GM21360 (cell line): ENCODE measurements around the gene HECTD4.
"Not testable (repeated sequence)": the region's sequence is repeated elsewhere in the genome, so short reads cannot be mapped to it uniquely, and the experiment has no call there.

ENCODE experiments used
- ATAC-seq: cut with Tn5 transposase; IDR thresholded peaks from one replicate; pipeline ENCODE4 v1.9.1; 2021; ENCODE audit warnings: mild to moderate bottlenecking, moderate library complexity; ENCODE audit not compliant: unreplicated experiment

Gene HECTD4

GRCh38 chr12:112381883-112382796 lies at the start of gene HECTD4:
HECTD4 (minus strand) TSS chr12:112382431; CDS start chr12:112382128, 303 bp downstream.
- ATAC-seq = peak; percentile 77

- no peak for ATAC-seq
Measured at GRCh38 chr12:112431965-112432364, 49.7 kb upstream of the HECTD4 start.

GRCh38 chr12:112430929-112431328 lies 48.7 kb upstream of the HECTD4 start:
- ATAC-seq = no peak

- no peak for ATAC-seq
Measured at GRCh38 chr12:112427760-112428159, 45.5 kb upstream of the HECTD4 start.

- ATAC-seq = no peak
Measured at GRCh38 chr12:112425582-112426382, 43.6 kb upstream of the HECTD4 start.

GRCh38 chr12:112424126-112424525 lies 41.9 kb upstream of the HECTD4 start:
- ATAC-seq = no peak

- no peak for ATAC-seq
Measured at GRCh38 chr12:112422531-112422930, 40.3 kb upstream of the HECTD4 start.

- no peak for ATAC-seq
Measured at GRCh38 chr12:112421363-112421762, 39.1 kb upstream of the HECTD4 start.

GRCh38 chr12:112420740-112421139 lies 38.5 kb upstream of the HECTD4 start:
- ATAC-seq = no peak

GRCh38 chr12:112419297-112420133 lies 37.3 kb upstream of the HECTD4 start:
- no peak for ATAC-seq

- peak; percentile 66 for ATAC-seq
Measured at GRCh38 chr12:112418608-112419296, 36.5 kb upstream of the HECTD4 start, which contains the start of gene PTPN11. PTPN11 (plus strand) TSS chr12:112418947; CDS start chr12:112419112, 165 bp downstream.

- ATAC-seq = no peak
Measured at GRCh38 chr12:112418273-112418607, 36.0 kb upstream of the HECTD4 start.

- ATAC-seq = not testable (repeated sequence)
Measured at GRCh38 chr12:112415457-112415856, 33.2 kb upstream of the HECTD4 start.

- ATAC-seq = no peak
Measured at GRCh38 chr12:112413855-112414625, 31.8 kb upstream of the HECTD4 start.

- ATAC-seq = no peak
Measured at GRCh38 chr12:112409906-112410244, 27.6 kb upstream of the HECTD4 start.

- peak; percentile 59 for ATAC-seq
Measured at GRCh38 chr12:112409064-112409905, 27.1 kb upstream of the HECTD4 start, which contains the start of gene RPL6. RPL6 (minus strand) TSS chr12:112409605; CDS start chr12:112408656, 949 bp downstream.

GRCh38 chr12:112408621-112409020 lies 26.4 kb upstream of the HECTD4 start:
- ATAC-seq = no peak

- not testable (repeated sequence) for ATAC-seq
Measured at GRCh38 chr12:112407683-112408082, 25.5 kb upstream of the HECTD4 start.
